ENCODE measurements around the gene TOP2A.

DNA sequence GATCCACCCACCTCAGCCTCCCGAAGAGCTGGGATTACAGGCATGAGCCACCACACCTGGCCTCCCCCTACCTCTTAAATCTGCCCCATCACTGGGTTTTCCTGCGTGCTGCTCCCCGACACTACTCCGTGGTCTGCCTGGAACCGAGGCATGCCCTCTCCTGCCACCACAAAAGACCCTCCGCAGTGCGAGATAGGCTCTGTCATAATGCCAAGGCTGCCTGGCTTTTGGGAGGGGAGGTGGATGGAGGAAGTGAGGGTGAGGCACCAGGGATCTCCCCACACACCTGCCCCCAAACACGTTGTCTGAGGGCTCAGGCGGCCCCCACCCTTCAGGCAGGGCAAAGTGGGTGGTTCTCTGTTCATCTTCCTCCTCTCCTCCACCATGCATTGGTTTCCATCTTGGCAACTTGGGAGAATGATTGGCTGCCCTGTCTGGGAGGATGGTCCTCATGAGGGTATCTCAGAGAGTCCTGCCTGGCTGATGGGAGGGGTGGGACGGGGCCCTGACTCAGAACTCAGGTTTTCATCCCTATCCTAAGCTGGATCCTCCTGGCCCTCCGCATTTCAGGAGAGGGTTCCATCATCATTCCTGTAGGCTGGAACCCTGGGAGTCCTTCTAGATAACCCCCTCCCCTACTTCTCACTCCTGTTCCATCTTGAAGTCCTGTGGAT, 48.7 kb upstream of the TOP2A start:
- TF ChIP-seq, protein P1, sequence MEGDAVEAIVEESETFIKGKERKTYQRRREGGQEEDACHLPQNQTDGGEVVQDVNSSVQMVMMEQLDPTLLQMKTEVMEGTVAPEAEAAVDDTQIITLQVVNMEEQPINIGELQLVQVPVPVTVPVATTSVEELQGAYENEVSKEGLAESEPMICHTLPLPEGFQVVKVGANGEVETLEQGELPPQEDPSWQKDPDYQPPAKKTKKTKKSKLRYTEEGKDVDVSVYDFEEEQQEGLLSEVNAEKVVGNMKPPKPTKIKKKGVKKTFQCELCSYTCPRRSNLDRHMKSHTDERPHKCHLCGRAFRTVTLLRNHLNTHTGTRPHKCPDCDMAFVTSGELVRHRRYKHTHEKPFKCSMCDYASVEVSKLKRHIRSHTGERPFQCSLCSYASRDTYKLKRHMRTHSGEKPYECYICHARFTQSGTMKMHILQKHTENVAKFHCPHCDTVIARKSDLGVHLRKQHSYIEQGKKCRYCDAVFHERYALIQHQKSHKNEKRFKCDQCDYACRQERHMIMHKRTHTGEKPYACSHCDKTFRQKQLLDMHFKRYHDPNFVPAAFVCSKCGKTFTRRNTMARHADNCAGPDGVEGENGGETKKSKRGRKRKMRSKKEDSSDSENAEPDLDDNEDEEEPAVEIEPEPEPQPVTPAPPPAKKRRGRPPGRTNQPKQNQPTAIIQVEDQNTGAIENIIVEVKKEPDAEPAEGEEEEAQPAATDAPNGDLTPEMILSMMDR (conservative IDR thresholded peaks at IDR 0.05), result no peak
- no peak for TF ChIP-seq EZH2 (IDR thresholded peaks at IDR 0.05; ENCODE audit: low read depth)
